PC-3 (cell line): ENCODE data around the gene EBF4. TPM values are rescaled to one million over a fixed set of nuclear protein-coding genes. Genes with fewer than 3 reads are reported as not detected.

Experiments used
- ATAC-seq: fragments of 200-7000 bp; cut with Tn5 transposase; 2 replicates; pipeline ENCODE4 v1.9.1; 2020; ENCODE audit warnings: mild to moderate bottlenecking, moderate library complexity
- BruUV-seq: library from RNA; stranded (reverse); fragments of 400-500 nt; replicated peaks from 2 replicates; lab custom pipeline; 2021; lab: Mats Ljungman, UMichigan
- CTCF ChIA-PET: fragments of 300-600 bp; sonication (Branson Sonifier 250); formaldehyde crosslinking; loops from one replicate; lab custom pipeline; 2022; ENCODE audit warnings: antibody characterized with exemption; lab: Charles Lee
- POLR2A ChIA-PET: fragments of 300-600 bp; sonication (Branson Sonifier 250); formaldehyde crosslinking; loops from one replicate; lab custom pipeline; 2022; ENCODE audit warnings: antibody characterized with exemption; ENCODE audit not compliant: unreplicated experiment; lab: Charles Lee
- DNase-seq: peaks from one replicate; pipeline ENCODE4 v3.0.0-alpha.2; 2015
- H2AFZ ChIP-seq: fragments of 300-600 bp; sonication (generic); 2 replicates; pipeline ENCODE4 v1.6.0; 2016; ENCODE audit warnings: antibody characterized with exemption, low read length
- H3F3A ChIP-seq: fragments of 300-600 bp; sonication (generic); one replicate; pipeline ENCODE4 v1.6.0; 2017; ENCODE audit warnings: antibody characterized with exemption, low read length, control low read depth, mild to moderate bottlenecking; ENCODE audit not compliant: unreplicated experiment
- H3K27ac ChIP-seq: fragments of 300-600 bp; sonication (generic); 2 replicates; pipeline ENCODE4 v1.5.1; 2016; ENCODE audit warnings: mild to moderate bottlenecking, low read length
- H3K27me3 ChIP-seq: fragments of 300-600 bp; sonication (generic); 2 replicates; pipeline ENCODE4 v1.6.1; 2016; ENCODE audit warnings: low read length, mixed read lengths
- H3K36me3 ChIP-seq: fragments of 300-600 bp; sonication (generic); 2 replicates; pipeline ENCODE4 v1.6.1; 2016; ENCODE audit warnings: low read depth, mixed run types, low read length, mixed read lengths
- H3K4me1 ChIP-seq: fragments of 300-600 bp; sonication (generic); 2 replicates; pipeline ENCODE4 v1.5.1; 2016; ENCODE audit warnings: low read length; ENCODE audit not compliant: insufficient read depth
- H3K4me2 ChIP-seq: fragments of 300-600 bp; sonication (generic); 2 replicates; pipeline ENCODE4 v1.6.0; 2016; ENCODE audit warnings: low read length
- H3K4me3 ChIP-seq: fragments of 300-600 bp; sonication (generic); 2 replicates; pipeline ENCODE4 v1.5.1; 2016; ENCODE audit warnings: mild to moderate bottlenecking, low read length, mixed read lengths
- H3K79me2 ChIP-seq: fragments of 300-600 bp; sonication (generic); 2 replicates; pipeline ENCODE4 v1.6.1; 2017; ENCODE audit warnings: low read length, mixed read lengths
- H3K9ac ChIP-seq: fragments of 300-600 bp; sonication (generic); 2 replicates; pipeline ENCODE4 v1.6.0; 2016; ENCODE audit warnings: mild to moderate bottlenecking, low read length
- H3K9me2 ChIP-seq: fragments of 300-600 bp; sonication (generic); replicated peaks from 2 replicates; pipeline ENCODE4 v1.6.1; 2016; ENCODE audit warnings: mixed run types, low read length, mixed read lengths
- H3K9me3 ChIP-seq: fragments of 300-600 bp; sonication (generic); 2 replicates; pipeline ENCODE4 v1.6.1; 2016; ENCODE audit warnings: low read length, mixed read lengths
- H4K20me1 ChIP-seq: fragments of 300-600 bp; sonication (generic); 2 replicates; pipeline ENCODE4 v1.6.1; 2016; ENCODE audit warnings: low read length, mixed read lengths
- EZH2 ChIP-seq: fragments of 300-600 bp; sonication (generic); IDR thresholded peaks from one replicate; pipeline ENCODE4 v1.6.1; 2017; ENCODE audit warnings: antibody characterized with exemption, mild to moderate bottlenecking, low read length; ENCODE audit not compliant: unreplicated experiment
- EZH2phosphoT487 ChIP-seq: fragments of 300-600 bp; sonication (generic); IDR thresholded peaks from 2 replicates; pipeline ENCODE4 v1.6.1; 2018; ENCODE audit warnings: mild to moderate bottlenecking, antibody characterized with exemption, low read length, borderline replicate concordance
- intact Hi-C: fragments of 100-400 bp; cut with micrococcal nuclease; formaldehyde crosslinking; loops from 2 replicates; pipeline ENCODE4 v1.9.0; 2023
- total RNA-seq: library from RNA; depleted of rRNA; stranded (reverse); fragments of >200 nt; gene quantifications from 2 replicates; pipeline ENCODE4 v1.2.3, GENCODE V29; 2014
- TF ChIP-seq, protein P1 (sequence below): fragments of 300-600 bp; sonication (generic); conservative IDR thresholded peaks from 2 replicates; pipeline ENCODE4 v1.5.1; 2017; ENCODE audit warnings: antibody characterized with exemption, low read depth, mild to moderate bottlenecking, low read length

EBF4 gene
- total RNA-seq, 1 experiment from 2014 or later, result 1.8 TPM

GRCh38 chr20:2778602-2779321 lies 86.2 kb downstream of the EBF4 start:
- no peak for DNase-seq
- Histone ChIP-seq H3K4me1 (no peaks in the 10 kb centered on the region), H3K4me3 (no peak overlapping the region), H3K27me3 (peaks cover 6% of the 10 kb centered on the region; the same call in 1 of the 2 replicates), H3K9me2 (no peaks in the 10 kb centered on the region), H2AFZ (no peak overlapping the region), H3K27ac (no peak overlapping the region), H3K9ac (no peak overlapping the region), H3K9me3 (no peaks in the 10 kb centered on the region), H3F3A (no peaks in the 10 kb centered on the region), H3K4me2 (no peak overlapping the region), H3K36me3 (no peaks in the 10 kb centered on the region), H3K79me2 (no peaks in the 10 kb centered on the region), H4K20me1 (no peaks in the 10 kb centered on the region)
- ATAC-seq, result no peak
- ChIA-PET CTCF (no interaction called here), POLR2A (no interaction called here)
- TF ChIP-seq EZH2 (no peak), EZH2phosphoT487 (no peak)
- TF ChIP-seq, protein P1, sequence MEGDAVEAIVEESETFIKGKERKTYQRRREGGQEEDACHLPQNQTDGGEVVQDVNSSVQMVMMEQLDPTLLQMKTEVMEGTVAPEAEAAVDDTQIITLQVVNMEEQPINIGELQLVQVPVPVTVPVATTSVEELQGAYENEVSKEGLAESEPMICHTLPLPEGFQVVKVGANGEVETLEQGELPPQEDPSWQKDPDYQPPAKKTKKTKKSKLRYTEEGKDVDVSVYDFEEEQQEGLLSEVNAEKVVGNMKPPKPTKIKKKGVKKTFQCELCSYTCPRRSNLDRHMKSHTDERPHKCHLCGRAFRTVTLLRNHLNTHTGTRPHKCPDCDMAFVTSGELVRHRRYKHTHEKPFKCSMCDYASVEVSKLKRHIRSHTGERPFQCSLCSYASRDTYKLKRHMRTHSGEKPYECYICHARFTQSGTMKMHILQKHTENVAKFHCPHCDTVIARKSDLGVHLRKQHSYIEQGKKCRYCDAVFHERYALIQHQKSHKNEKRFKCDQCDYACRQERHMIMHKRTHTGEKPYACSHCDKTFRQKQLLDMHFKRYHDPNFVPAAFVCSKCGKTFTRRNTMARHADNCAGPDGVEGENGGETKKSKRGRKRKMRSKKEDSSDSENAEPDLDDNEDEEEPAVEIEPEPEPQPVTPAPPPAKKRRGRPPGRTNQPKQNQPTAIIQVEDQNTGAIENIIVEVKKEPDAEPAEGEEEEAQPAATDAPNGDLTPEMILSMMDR, result no peak
- no TSS peak for BruUV-seq
- intact Hi-C loops, result no loop called here

GRCh38 chr20:2780948-2781347 lies 88.4 kb downstream of the EBF4 start:
- Histone ChIP-seq H3K36me3 (no peaks in the 10 kb centered on the region), H3K9me2 (no peaks in the 10 kb centered on the region), H3K79me2 (no peaks in the 10 kb centered on the region), H3K27ac (no peak overlapping the region), H3K9ac (no peak overlapping the region), H3K27me3 (peaks cover 6% of the 10 kb centered on the region; the same call in 1 of the 2 replicates), H3K9me3 (no peaks in the 10 kb centered on the region), H3K4me3 (no peak overlapping the region), H3K4me1 (no peaks in the 10 kb centered on the region), H4K20me1 (no peaks in the 10 kb centered on the region), H3F3A (no peaks in the 10 kb centered on the region), H2AFZ (0 out of 2 replicates have a peak overlapping the region, but pooled peaks have one; percentile 14), H3K4me2 (no peak overlapping the region)
- no TSS peak for BruUV-seq
- intact Hi-C loops, result no loop called here
- TF ChIP-seq EZH2, result no peak
- TF ChIP-seq, protein P1, result peak; percentile 46
- ATAC-seq (no peak), DNase-seq (peak; percentile 8)
- ChIA-PET CTCF (no interaction called here), POLR2A (no interaction called here)

- TF ChIP-seq EZH2phosphoT487 (no peak), EZH2 (no peak)
- TF ChIP-seq, protein P1, result no peak
- ChIA-PET CTCF (no interaction called here), POLR2A (interaction anchor here (0.7 kb wide), 1 partner anchor 763 kb away, joined by 5 read pairs; no protein-coding TSS in a partner anchor)
- H3K9ac ChIP-seq, result no peak overlapping the region
- intact Hi-C loops, result no loop called here
- no peaks in the 10 kb centered on the region for H3K4me1 ChIP-seq
- H3K4me3 ChIP-seq, result no peak overlapping the region
- no peak for ATAC-seq
- no peaks in the 10 kb centered on the region for H4K20me1 ChIP-seq
- no peak overlapping the region for H2AFZ ChIP-seq
- no peaks in the 10 kb centered on the region for H3K79me2 ChIP-seq
- BruUV-seq, result no TSS peak
- H3K9me3 ChIP-seq, result no peaks in the 10 kb centered on the region
- H3F3A ChIP-seq, result no peaks in the 10 kb centered on the region
- peaks cover 14% of the 10 kb centered on the region for H3K27me3 ChIP-seq
- no peak overlapping the region for H3K4me2 ChIP-seq
- H3K9me2 ChIP-seq, result no peaks in the 10 kb centered on the region
- no peak for DNase-seq
- H3K36me3 ChIP-seq, result no peaks in the 10 kb centered on the region
- H3K27ac ChIP-seq, result no peak overlapping the region
These were observed 91.5 kb downstream of the EBF4 start for GRCh38 chr20:2783908-2784566.
